ENCODE results near the gene ZNF467. TPM values are rescaled to one million over a fixed set of nuclear protein-coding genes. Genes with fewer than 3 reads are reported as not detected.

Gene ZNF467
- total and polyA plus RNA-seq, 2 donors (not counting 1 experiment from before 2014, with no cell fraction given) = 0.39 to 1.1 TPM

GRCh38 chr7:149815661-149816266 is 42.4 kb upstream of the ZNF467 start:
- DNase-seq (no peak), ATAC-seq (ENCODE audit: low read depth) (no peak)
- Histone ChIP-seq H3K36me3 (replicated peaks in 1 of 2; ENCODE audit: control extremely low read depth in 1 of 2, control insufficient read depth in 1 of 2, extremely low read depth in 1 of 2, insufficient read depth in 2 of 2, low read length in 1 of 2) (no peaks in the 10 kb centered on the region), H3K4me3 (ENCODE audit: control extremely low read depth in 1 of 5, extremely low read depth in 1 of 5, insufficient read depth in 1 of 5, low read depth in 2 of 5, low read length in 4 of 5) (no peak overlapping the region), H3K27me3 (replicated peaks in 1 of 4; ENCODE audit: control extremely low read depth in 1 of 4, control insufficient read depth in 3 of 4, insufficient read depth in 4 of 4, low read length in 3 of 4) (no peaks in the 10 kb centered on the region), H3K79me2 (ENCODE audit: control insufficient read depth, insufficient read depth, low read length) (no peaks in the 10 kb centered on the region), H3K4me1 (ENCODE audit: control insufficient read depth in 2 of 2, insufficient read depth in 2 of 2, low read length in 2 of 2) (no peaks in the 10 kb centered on the region), H3K9me3 (ENCODE audit: control extremely low read depth in 1 of 3, control insufficient read depth in 2 of 3, insufficient read depth in 1 of 3, low read length in 2 of 3) (no peaks in the 10 kb centered on the region), H4K20me1 (ENCODE audit: control insufficient read depth, insufficient read depth, low read length, poor library complexity, severe bottlenecking) (no peaks in the 10 kb centered on the region), H3K27ac (ENCODE audit: low read length in 2 of 2) (no peak overlapping the region), H2AFZ (ENCODE audit: insufficient read depth, low read depth, low read length, poor library complexity, severe bottlenecking) (no peak overlapping the region), H3K9ac (ENCODE audit: low read length) (no peak overlapping the region), H3K4me2 (replicated peaks; ENCODE audit: low read depth, low read length, poor library complexity, severe bottlenecking) (no peak overlapping the region)
- CTCF ChIA-PET = no interaction called here
- Mint-ChIP-seq H3K4me3 (no peak overlapping the region), H3K27me3 (no peaks in the 10 kb centered on the region), H3K4me1 (no peaks in the 10 kb centered on the region), H3K27ac (no peak overlapping the region), H3K9me3 (ENCODE audit: insufficient read depth) (no peaks in the 10 kb centered on the region)
- TF ChIP-seq EZH2 (IDR thresholded peaks at IDR 0.05; ENCODE audit: borderline replicate concordance, insufficient read depth, low read depth, low read length, poor library complexity, severe bottlenecking) (no peak), CTCF (IDR thresholded peaks at IDR 0.05) (no peak)
- POLR2A ChIA-PET = no interaction called here
- intact Hi-C loops (cut with micrococcal nuclease) = no loop called here
- WGBS (ENCODE audit: insufficient coverage) = 97% methylated on average over 16 of the region's 16 CpGs

- Histone ChIP-seq H3K36me3 (replicated peaks in 1 of 2; ENCODE audit: control extremely low read depth in 1 of 2, control insufficient read depth in 1 of 2, extremely low read depth in 1 of 2, insufficient read depth in 2 of 2, low read length in 1 of 2) (no peaks in the 10 kb centered on the region), H3K79me2 (ENCODE audit: control insufficient read depth, insufficient read depth, low read length) (no peaks in the 10 kb centered on the region), H4K20me1 (ENCODE audit: control insufficient read depth, insufficient read depth, low read length, poor library complexity, severe bottlenecking) (no peaks in the 10 kb centered on the region), H3K4me3 (ENCODE audit: control extremely low read depth in 1 of 5, extremely low read depth in 1 of 5, insufficient read depth in 1 of 5, low read depth in 2 of 5, low read length in 4 of 5) (no peak overlapping the region), H3K9me3 (ENCODE audit: control extremely low read depth in 1 of 3, control insufficient read depth in 2 of 3, insufficient read depth in 1 of 3, low read length in 2 of 3) (no peaks in the 10 kb centered on the region), H3K9ac (ENCODE audit: low read length) (no peak overlapping the region), H3K4me1 (ENCODE audit: control insufficient read depth in 2 of 2, insufficient read depth in 2 of 2, low read length in 2 of 2) (no peaks in the 10 kb centered on the region), H3K4me2 (replicated peaks; ENCODE audit: low read depth, low read length, poor library complexity, severe bottlenecking) (no peak overlapping the region), H3K27me3 (replicated peaks in 1 of 4; ENCODE audit: control extremely low read depth in 1 of 4, control insufficient read depth in 3 of 4, insufficient read depth in 4 of 4, low read length in 3 of 4) (no peaks in the 10 kb centered on the region), H2AFZ (ENCODE audit: insufficient read depth, low read depth, low read length, poor library complexity, severe bottlenecking) (no peak overlapping the region), H3K27ac (ENCODE audit: low read length in 2 of 2) (no peak overlapping the region)
- no peak for ATAC-seq (ENCODE audit: low read depth)
- Mint-ChIP-seq H3K4me1 (no peaks in the 10 kb centered on the region), H3K4me3 (no peak overlapping the region), H3K27me3 (no peaks in the 10 kb centered on the region), H3K27ac (no peak overlapping the region), H3K9me3 (ENCODE audit: insufficient read depth) (no peaks in the 10 kb centered on the region)
- ChIA-PET CTCF (no interaction called here), POLR2A (no interaction called here)
- 83% methylated on average over 12 of the region's 12 CpGs for WGBS (ENCODE audit: insufficient coverage)
- intact Hi-C loops (cut with micrococcal nuclease) = no loop called here
- no peak for DNase-seq
- TF ChIP-seq CTCF (IDR thresholded peaks at IDR 0.05) = no peak
- TF ChIP-seq EZH2 (IDR thresholded peaks at IDR 0.05; ENCODE audit: borderline replicate concordance, insufficient read depth, low read depth, low read length, poor library complexity, severe bottlenecking) = no peak
Observed at GRCh38 chr7:149815121-149815520, 41.7 kb upstream of the ZNF467 start.

Measured in B cell (primary cell).